GM12872 (cell line): ENCODE results near the gene SLC35A5.

ENCODE experiments used
- CTCF ChIP-seq: IDR thresholded peaks from 3 replicates; pipeline ENCODE4 v1.5.1; 2011; ENCODE audit warnings: low read depth, mild to moderate bottlenecking, low read length, moderate library complexity; ENCODE audit not compliant: insufficient read depth

The SLC35A5 gene

DNA sequence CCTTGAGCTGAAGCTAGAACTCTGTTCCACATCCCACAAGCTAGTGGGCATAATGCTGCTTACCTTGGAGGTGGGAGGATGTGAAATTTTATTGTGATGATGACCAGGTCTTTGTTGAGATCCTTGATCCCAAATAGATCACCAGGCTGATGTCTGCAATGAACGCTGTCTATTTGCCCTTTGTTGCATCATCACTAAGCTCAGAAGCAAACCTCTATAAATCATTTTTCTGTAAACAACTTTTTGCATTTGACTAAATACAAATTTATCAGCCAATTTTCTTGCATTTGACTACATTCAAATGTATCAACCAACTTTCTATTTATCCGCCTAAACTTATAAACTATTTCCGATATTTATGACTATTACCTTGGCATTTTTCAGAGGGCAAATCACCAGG is 69.4 kb downstream of the SLC35A5 start:
- TF ChIP-seq CTCF = no peak

- no peak for TF ChIP-seq CTCF
Measured at GRCh38 chr3:112632596-112632995, 70.8 kb downstream of the SLC35A5 start.

DNA sequence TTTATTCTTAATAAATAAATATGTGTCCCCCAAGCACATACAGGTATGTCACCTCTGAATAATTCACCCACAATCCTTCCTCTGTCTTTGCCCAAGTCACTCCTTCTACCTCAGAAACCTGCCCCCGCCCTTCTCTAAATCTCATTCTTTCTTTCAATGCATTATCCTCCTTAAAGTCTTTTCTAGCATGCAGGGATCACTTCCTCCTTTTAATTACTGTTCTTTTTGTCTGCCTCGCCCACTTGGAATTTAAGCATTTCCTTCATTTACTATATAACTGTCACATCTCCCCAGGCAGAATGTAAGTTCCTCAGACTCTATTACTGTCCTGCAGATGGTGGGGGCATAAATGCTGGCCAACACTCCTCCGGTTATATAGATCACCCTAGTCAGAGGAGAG is 71.3 kb downstream of the SLC35A5 start:
- no peak for TF ChIP-seq CTCF

GRCh38 chr3:112633757-112634156 is 71.9 kb downstream of the SLC35A5 start:
- TF ChIP-seq CTCF = no peak

DNA sequence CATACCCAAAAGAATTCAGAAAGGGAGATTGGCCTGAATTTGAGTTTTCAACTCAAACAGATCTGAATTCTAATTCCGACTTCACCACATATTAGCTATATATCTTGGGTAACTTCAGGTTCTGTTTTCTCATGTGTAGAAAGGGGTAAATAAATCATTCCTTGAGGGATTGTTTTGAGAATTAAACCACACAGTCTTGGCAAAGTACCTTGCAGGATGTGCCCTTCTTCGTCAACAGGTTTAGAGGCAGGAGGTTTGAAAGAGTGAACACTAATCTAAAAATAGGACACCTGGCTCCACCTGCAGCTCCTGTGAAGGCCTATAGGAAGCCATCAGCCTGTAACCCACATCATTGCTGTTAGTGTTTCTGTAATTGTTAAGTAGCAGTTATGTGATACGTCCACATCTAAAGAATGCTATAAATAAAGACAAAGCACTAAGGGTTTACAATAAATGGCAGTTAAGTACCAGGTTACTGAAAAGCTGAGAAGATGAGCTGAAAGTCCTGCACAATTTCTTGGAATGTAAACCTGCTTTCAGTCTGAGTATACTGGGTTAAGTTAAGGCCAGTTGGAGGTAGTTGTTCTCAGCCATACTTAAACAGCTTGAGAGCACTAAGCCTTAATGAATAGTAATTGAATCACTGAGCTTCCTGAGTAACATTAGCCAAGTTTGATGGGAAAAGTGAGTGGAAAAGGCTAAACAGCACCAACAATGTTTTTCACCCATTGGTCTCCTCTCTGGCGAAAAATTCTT is 73.1 kb downstream of the SLC35A5 start:
- TF ChIP-seq CTCF = no peak
